Activated T-helper 1 cell treated with Interleukin-2 at 50 U/mL for 16 hours (primary cell): ENCODE data around the gene ST3GAL3.

Source experiments
- DNase-seq: peaks from one replicate; pipeline ENCODE4 v3.0.0-alpha.2; 2020; ENCODE audit warnings: low read depth

ST3GAL3 gene

GRCh38 chr1:43942411-43942810 is 235.1 kb downstream of the ST3GAL3 start:
- DNase-seq, result no peak

GRCh38 chr1:43944860-43945259 is 237.5 kb downstream of the ST3GAL3 start:
- no peak for DNase-seq

GRCh38 chr1:43945674-43946235 is 238.4 kb downstream of the ST3GAL3 start:
- DNase-seq, result no peak

GRCh38 chr1:43946236-43947060 is 239.1 kb downstream of the ST3GAL3 start, which contains the start of gene IPO13:
Gene IPO13, plus strand, starts transcription at chr1:43946950. Its CDS starts 651 bp downstream, at chr1:43947601.
- DNase-seq, result peak; percentile 89

GRCh38 chr1:43947061-43947873 is 239.9 kb downstream of the ST3GAL3 start:
- DNase-seq, result no peak

GRCh38 chr1:43947874-43948437 is 240.6 kb downstream of the ST3GAL3 start:
- no peak for DNase-seq

- DNase-seq, result no peak
Observed at GRCh38 chr1:43949678-43950077, 242.3 kb downstream of the ST3GAL3 start.

- no peak for DNase-seq
Observed at GRCh38 chr1:43951021-43951985, 244.0 kb downstream of the ST3GAL3 start.

- DNase-seq, result no peak
Observed at GRCh38 chr1:43952731-43953346, 245.5 kb downstream of the ST3GAL3 start.

GRCh38 chr1:43953361-43953760 is 246.0 kb downstream of the ST3GAL3 start:
- DNase-seq, result no peak

GRCh38 chr1:43954036-43954435 is 246.7 kb downstream of the ST3GAL3 start:
- no peak for DNase-seq

GRCh38 chr1:43956234-43956633 is 248.9 kb downstream of the ST3GAL3 start:
- no peak for DNase-seq

- DNase-seq, result no peak
Observed at GRCh38 chr1:43957407-43958040, 250.2 kb downstream of the ST3GAL3 start.

GRCh38 chr1:43958351-43959255 is 251.3 kb downstream of the ST3GAL3 start:
- DNase-seq, result no peak

GRCh38 chr1:43960798-43961197 is 253.5 kb downstream of the ST3GAL3 start:
- DNase-seq, result no peak

- DNase-seq, result no peak
Observed at GRCh38 chr1:43961692-43962091, 254.4 kb downstream of the ST3GAL3 start.

GRCh38 chr1:43962324-43962723 is 255.0 kb downstream of the ST3GAL3 start:
- no peak for DNase-seq

- no peak for DNase-seq
Observed at GRCh38 chr1:43963006-43963405, 255.7 kb downstream of the ST3GAL3 start.

GRCh38 chr1:43963890-43964289 is 256.6 kb downstream of the ST3GAL3 start:
- DNase-seq, result no peak
